MM.1S (cell line): ENCODE data around the gene IDH3A.

Experiments
- DNase-seq: peaks from one replicate; pipeline ENCODE4 v3.0.0-alpha.2; 2015
- H2AFZ ChIP-seq: fragments of 300-600 bp; sonication (generic); 2 replicates; pipeline ENCODE4 v1.6.0; 2016; ENCODE audit warnings: antibody characterized with exemption, low read length
- H3F3A ChIP-seq: fragments of 300-600 bp; sonication (generic); 2 replicates; pipeline ENCODE4 v1.6.1; 2016; ENCODE audit warnings: mild to moderate bottlenecking, antibody characterized with exemption, low read length, moderate library complexity, mixed read lengths; ENCODE audit not compliant: insufficient read depth
- H3K27ac ChIP-seq: fragments of 300-600 bp; sonication (generic); 2 replicates; pipeline ENCODE4 v1.5.1; 2016; ENCODE audit warnings: mild to moderate bottlenecking, low read length
- H3K27me3 ChIP-seq: fragments of 300-600 bp; sonication (generic); replicated peaks from 2 replicates; pipeline ENCODE4 v1.6.0; 2016; ENCODE audit warnings: low read length; ENCODE audit not compliant: insufficient read depth
- H3K36me3 ChIP-seq: fragments of 300-600 bp; sonication (generic); replicated peaks from 2 replicates; pipeline ENCODE4 v1.6.1; 2016; ENCODE audit warnings: mild to moderate bottlenecking, low read length, mixed read lengths; ENCODE audit not compliant: insufficient read depth
- H3K4me1 ChIP-seq: fragments of 300-600 bp; sonication (generic); 2 replicates; pipeline ENCODE4 v1.6.1; 2016; ENCODE audit warnings: low read length, mixed read lengths
- H3K4me2 ChIP-seq: fragments of 300-600 bp; sonication (generic); 2 replicates; pipeline ENCODE4 v1.6.0; 2016; ENCODE audit warnings: low read depth, low read length
- H3K4me3 ChIP-seq: fragments of 300-600 bp; sonication (generic); 2 replicates; pipeline ENCODE4 v1.5.1; 2016; ENCODE audit warnings: low read length, mixed read lengths
- H3K79me2 ChIP-seq: fragments of 300-600 bp; sonication (generic); 2 replicates; pipeline ENCODE4 v1.6.1; 2016; ENCODE audit warnings: mixed run types, low read length, mixed read lengths
- H3K9ac ChIP-seq: fragments of 300-600 bp; sonication (generic); 2 replicates; pipeline ENCODE4 v1.6.1; 2016; ENCODE audit warnings: low read length, mixed read lengths
- H3K9me2 ChIP-seq: fragments of 300-600 bp; sonication (generic); replicated peaks from 2 replicates; pipeline ENCODE4 v1.6.1; 2016; ENCODE audit warnings: mild to moderate bottlenecking, low read length, mixed read lengths; ENCODE audit not compliant: insufficient read depth
- H3K9me3 ChIP-seq: fragments of 300-600 bp; sonication (generic); replicated peaks from 2 replicates; pipeline ENCODE4 v1.6.1; 2016; ENCODE audit warnings: mild to moderate bottlenecking, low read length, mixed read lengths; ENCODE audit not compliant: insufficient read depth
- H4K20me1 ChIP-seq: fragments of 300-600 bp; sonication (generic); 2 replicates; pipeline ENCODE4 v1.6.1; 2016; ENCODE audit warnings: mild to moderate bottlenecking, low read length, moderate library complexity, mixed read lengths; ENCODE audit not compliant: insufficient read depth
- EZH2 ChIP-seq: fragments of 300-600 bp; sonication (generic); optimal IDR thresholded peaks from 2 replicates; pipeline ENCODE3; 2017; ENCODE audit warnings: low read depth, mild to moderate bottlenecking, antibody characterized with exemption, low read length, mixed read lengths
- EZH2phosphoT487 ChIP-seq: fragments of 300-600 bp; sonication (generic); IDR thresholded peaks from 2 replicates; pipeline ENCODE4 v1.6.1; 2018; ENCODE audit warnings: antibody characterized with exemption, low read length
- TF ChIP-seq, protein P1 (sequence below): fragments of 300-600 bp; sonication (generic); IDR thresholded peaks from 2 replicates; pipeline ENCODE4 v1.5.1; 2016; ENCODE audit warnings: antibody characterized with exemption, low read length, mixed read lengths

Gene IDH3A

GRCh38 chr15:78164010-78164409 is 14.8 kb downstream of the IDH3A start:
- H2AFZ ChIP-seq, result no peak overlapping the region
- peaks cover 27% of the 10 kb centered on the region for H3K4me1 ChIP-seq
- DNase-seq, result no peak
- H4K20me1 ChIP-seq, result no peaks in the 10 kb centered on the region
- H3K27ac ChIP-seq, result no peak overlapping the region
- H3K9me3 ChIP-seq, result no peaks in the 10 kb centered on the region
- no peak overlapping the region for H3K4me2 ChIP-seq
- no peak overlapping the region for H3K9ac ChIP-seq
- no peak overlapping the region for H3K4me3 ChIP-seq
- H3K36me3 ChIP-seq, result peaks cover 12% of the 10 kb centered on the region
- H3F3A ChIP-seq, result peaks cover 13% of the 10 kb centered on the region
- no peak for TF ChIP-seq EZH2
- TF ChIP-seq, protein P1, sequence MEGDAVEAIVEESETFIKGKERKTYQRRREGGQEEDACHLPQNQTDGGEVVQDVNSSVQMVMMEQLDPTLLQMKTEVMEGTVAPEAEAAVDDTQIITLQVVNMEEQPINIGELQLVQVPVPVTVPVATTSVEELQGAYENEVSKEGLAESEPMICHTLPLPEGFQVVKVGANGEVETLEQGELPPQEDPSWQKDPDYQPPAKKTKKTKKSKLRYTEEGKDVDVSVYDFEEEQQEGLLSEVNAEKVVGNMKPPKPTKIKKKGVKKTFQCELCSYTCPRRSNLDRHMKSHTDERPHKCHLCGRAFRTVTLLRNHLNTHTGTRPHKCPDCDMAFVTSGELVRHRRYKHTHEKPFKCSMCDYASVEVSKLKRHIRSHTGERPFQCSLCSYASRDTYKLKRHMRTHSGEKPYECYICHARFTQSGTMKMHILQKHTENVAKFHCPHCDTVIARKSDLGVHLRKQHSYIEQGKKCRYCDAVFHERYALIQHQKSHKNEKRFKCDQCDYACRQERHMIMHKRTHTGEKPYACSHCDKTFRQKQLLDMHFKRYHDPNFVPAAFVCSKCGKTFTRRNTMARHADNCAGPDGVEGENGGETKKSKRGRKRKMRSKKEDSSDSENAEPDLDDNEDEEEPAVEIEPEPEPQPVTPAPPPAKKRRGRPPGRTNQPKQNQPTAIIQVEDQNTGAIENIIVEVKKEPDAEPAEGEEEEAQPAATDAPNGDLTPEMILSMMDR, result no peak
- TF ChIP-seq EZH2phosphoT487, result no peak
- H3K9me2 ChIP-seq, result no peaks in the 10 kb centered on the region
- H3K27me3 ChIP-seq, result no peaks in the 10 kb centered on the region
- H3K79me2 ChIP-seq, result peaks cover 10% of the 10 kb centered on the region

GRCh38 chr15:78167227-78167888 is 18.2 kb downstream of the IDH3A start:
- no peaks in the 10 kb centered on the region for H3K9me2 ChIP-seq
- no peak overlapping the region for H2AFZ ChIP-seq
- H3K36me3 ChIP-seq, result peaks cover 15% of the 10 kb centered on the region
- peak overlapping the region; percentile 12; the same call in 1 of the 2 replicates for H3K27ac ChIP-seq
- peaks cover 61% of the 10 kb centered on the region for H3K4me1 ChIP-seq
- TF ChIP-seq EZH2phosphoT487 (no peak), EZH2 (no peak)
- TF ChIP-seq, protein P1, result no peak
- peaks cover 42% of the 10 kb centered on the region for H3F3A ChIP-seq
- H3K79me2 ChIP-seq, result peaks cover 11% of the 10 kb centered on the region
- no peaks in the 10 kb centered on the region for H3K27me3 ChIP-seq
- no peaks in the 10 kb centered on the region for H4K20me1 ChIP-seq
- no peak overlapping the region for H3K4me3 ChIP-seq
- peak overlapping the region; percentile 44; the same call in 1 of the 2 replicates for H3K4me2 ChIP-seq
- H3K9me3 ChIP-seq, result no peaks in the 10 kb centered on the region
- no peak overlapping the region for H3K9ac ChIP-seq
- peak; percentile 83 for DNase-seq

DNA sequence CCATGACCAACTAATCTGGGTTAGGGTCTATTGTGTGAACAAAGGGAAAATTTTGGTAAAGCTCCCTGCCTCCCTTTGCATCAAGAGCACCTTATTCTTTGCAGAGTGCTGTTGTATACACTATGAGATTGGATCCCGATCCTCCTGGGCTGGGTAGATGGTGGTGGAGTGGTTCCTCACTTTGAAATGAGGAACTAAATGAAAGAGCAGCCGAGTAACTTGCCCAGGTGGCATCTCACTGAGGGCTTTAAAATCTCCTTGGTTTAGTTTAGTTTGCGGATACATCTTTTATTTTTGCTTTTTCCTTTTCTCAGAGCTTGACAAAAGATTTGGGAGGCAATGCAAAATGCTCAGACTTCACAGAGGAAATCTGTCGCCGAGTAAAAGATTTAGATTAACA is 19.4 kb downstream of the IDH3A start:
- H3K36me3 ChIP-seq, result peaks cover 13% of the 10 kb centered on the region
- 0 out of 2 replicates have a peak overlapping the region, but pooled peaks have one; percentile 2 for H3K4me2 ChIP-seq

More for the DNA sequence above, 19.4 kb downstream of the IDH3A start:
- no peak for TF ChIP-seq EZH2
- TF ChIP-seq, protein P1, result no peak
- TF ChIP-seq EZH2phosphoT487, result no peak
- Histone ChIP-seq H2AFZ (no peak overlapping the region), H3F3A (peaks cover 42% of the 10 kb centered on the region), H3K27me3 (no peaks in the 10 kb centered on the region), H4K20me1 (no peaks in the 10 kb centered on the region), H3K27ac (peak overlapping the region; percentile 3; the same call in 1 of the 2 replicates), H3K4me1 (peaks cover 70% of the 10 kb centered on the region), H3K9me2 (no peaks in the 10 kb centered on the region), H3K9me3 (no peaks in the 10 kb centered on the region), H3K9ac (no peak overlapping the region), H3K79me2 (peaks cover 11% of the 10 kb centered on the region), H3K4me3 (no peak overlapping the region)
- no peak for DNase-seq
